Measurements from ENCODE around the gene LOXHD1.

GRCh38 chr18:46563317-46563716 lies 93.7 kb downstream of the LOXHD1 start:
- TF ChIP-seq POLR2A (IDR thresholded peaks at IDR 0.05) (no peak), CTCF (IDR thresholded peaks at IDR 0.05) (no peak)
